ENCODE data around the gene ROR2.
A peak's percentile ranks its signal among the peaks of the same experiment; 100 is the strongest.

ROR2 gene

DNA sequence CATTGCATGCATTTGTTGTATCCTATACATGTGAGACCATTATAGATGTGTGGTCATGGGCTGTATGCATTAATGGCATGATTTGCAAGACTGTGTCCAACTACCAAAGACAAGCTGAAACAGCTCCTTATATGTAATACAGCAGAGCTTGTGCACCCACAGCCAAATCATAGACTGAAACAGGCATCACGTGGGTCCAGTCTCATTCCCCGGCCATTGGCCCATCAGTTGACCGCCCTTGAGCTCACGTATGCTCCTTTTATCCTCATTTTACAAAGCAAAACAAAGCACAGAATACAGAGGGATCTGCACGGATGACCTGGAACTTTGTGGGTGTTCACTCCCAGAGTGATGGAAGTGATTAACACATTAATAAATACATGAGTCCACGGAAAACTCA is 109.1 kb downstream of the ROR2 start:
- TF ChIP-seq, protein P1, sequence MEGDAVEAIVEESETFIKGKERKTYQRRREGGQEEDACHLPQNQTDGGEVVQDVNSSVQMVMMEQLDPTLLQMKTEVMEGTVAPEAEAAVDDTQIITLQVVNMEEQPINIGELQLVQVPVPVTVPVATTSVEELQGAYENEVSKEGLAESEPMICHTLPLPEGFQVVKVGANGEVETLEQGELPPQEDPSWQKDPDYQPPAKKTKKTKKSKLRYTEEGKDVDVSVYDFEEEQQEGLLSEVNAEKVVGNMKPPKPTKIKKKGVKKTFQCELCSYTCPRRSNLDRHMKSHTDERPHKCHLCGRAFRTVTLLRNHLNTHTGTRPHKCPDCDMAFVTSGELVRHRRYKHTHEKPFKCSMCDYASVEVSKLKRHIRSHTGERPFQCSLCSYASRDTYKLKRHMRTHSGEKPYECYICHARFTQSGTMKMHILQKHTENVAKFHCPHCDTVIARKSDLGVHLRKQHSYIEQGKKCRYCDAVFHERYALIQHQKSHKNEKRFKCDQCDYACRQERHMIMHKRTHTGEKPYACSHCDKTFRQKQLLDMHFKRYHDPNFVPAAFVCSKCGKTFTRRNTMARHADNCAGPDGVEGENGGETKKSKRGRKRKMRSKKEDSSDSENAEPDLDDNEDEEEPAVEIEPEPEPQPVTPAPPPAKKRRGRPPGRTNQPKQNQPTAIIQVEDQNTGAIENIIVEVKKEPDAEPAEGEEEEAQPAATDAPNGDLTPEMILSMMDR (IDR thresholded peaks at IDR 0.05; ENCODE audit: low read depth, low read length, missing control alignments) = no peak
- DNase-seq (ENCODE audit: low read depth) = no peak
- H3K4me3 ChIP-seq (ENCODE audit: low read depth, low read length) = no peak overlapping the region

DNA sequence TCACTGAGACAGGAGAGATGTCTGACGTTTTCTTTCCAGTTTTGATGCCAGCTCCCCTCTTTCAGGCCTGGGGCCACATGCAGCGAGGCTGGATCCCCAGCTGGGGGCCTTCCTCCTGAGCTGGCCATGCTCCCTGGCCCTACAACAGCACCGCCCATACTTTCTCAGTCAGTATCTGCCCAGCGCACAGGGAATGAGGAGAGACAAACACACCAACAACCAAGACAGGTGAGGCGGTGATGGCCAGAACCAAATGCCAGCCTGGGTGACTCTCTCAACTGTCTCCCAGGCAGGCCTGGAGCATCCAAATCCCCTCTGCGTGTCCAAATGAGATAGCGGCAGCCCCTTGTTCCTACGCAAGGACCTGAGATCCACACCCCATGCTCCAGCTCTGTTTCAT is 109.6 kb downstream of the ROR2 start:
- DNase-seq (ENCODE audit: low read depth) = no peak
- TF ChIP-seq, protein P1 (IDR thresholded peaks at IDR 0.05; ENCODE audit: low read depth, low read length, missing control alignments) = no peak
- H3K4me3 ChIP-seq (ENCODE audit: low read depth, low read length) = no peak overlapping the region

DNA sequence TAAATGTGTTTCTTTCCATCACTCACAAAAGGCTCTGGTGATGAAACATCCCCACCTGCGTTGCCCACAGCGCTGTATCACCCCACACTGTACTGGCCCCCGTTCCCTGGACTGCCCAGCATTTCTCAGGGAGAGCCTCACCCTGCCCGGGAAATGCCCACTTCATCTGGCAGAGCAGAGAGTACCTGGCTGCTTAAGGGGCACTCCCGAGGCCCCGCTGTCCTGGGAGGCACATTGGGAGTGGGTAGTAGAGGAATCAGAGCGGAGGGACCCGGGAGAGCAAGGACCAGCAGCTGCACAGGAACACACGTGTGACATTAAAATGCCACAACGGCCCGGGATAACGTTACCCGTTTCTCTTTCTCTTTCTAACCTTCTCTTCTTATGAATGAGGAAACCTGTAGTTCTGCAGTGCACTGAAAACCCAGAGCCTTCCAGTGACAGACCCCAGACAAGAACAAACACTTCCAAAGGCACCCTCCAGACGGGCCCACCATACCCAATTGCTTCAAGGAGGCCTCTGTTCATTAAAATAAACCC is 110.0 kb downstream of the ROR2 start:
- H3K4me3 ChIP-seq (ENCODE audit: low read depth, low read length) = peak overlapping the region; percentile 22
- DNase-seq (ENCODE audit: low read depth) = no peak
- TF ChIP-seq, protein P1 (IDR thresholded peaks at IDR 0.05; ENCODE audit: low read depth, low read length, missing control alignments) = no peak

DNA sequence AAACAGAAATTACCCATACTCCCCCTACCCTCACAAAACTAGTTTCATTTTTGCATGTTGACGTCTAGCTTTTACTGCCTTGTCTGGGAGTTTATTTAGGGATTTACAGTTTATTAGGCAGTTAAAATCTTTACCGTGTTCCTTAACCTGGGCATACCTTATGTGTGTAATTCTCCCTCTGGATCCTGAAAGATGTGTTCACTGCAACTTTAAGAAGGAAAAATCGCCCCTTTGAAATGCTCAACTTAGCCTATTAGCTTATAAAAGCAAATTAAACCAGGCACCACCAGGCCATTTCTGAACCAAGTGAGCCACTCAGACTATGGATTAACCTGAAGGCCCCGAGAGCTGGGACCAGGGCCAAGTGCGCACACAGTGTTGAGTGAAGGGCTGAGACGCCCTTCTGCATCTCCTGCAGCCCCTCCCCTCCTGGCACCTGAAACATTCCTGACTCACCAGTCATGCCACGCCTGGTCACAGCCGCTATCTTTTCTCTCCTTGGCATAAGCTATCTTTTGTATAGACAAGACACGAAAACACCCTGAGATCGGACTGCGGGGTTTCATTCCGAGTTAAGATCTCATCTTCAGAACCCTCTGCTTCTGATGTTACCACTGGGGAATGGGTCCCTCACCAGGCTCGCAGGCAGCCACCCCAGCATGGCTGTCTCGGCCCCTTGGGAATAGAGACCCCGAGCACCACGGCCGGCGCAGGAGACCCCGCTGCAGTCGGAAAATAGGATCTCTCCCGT is 111.9 kb downstream of the ROR2 start:
- H3K4me3 ChIP-seq (ENCODE audit: low read depth, low read length) = no peak overlapping the region
- TF ChIP-seq, protein P1 (IDR thresholded peaks at IDR 0.05; ENCODE audit: low read depth, low read length, missing control alignments) = no peak

DNA sequence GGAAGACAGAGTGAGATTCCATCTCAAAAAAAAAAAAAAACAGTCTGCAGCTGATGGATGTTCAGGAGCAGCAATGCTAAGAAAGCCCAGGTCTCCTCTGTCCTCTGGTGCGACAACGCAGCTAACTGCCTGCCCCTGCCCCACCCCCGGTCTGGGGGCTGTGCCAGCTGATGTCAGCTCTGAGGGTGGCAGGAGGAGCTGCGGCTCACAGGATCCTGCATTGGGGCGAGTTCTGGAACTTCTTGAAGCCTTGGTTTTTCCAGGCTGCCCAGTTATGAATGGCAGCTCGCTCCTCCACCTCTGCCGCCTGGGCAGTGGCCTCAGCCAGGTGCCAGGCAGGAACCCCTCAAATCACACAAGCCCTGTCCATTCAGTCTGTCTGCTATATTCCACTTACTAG is 113.5 kb downstream of the ROR2 start:
- DNase-seq (ENCODE audit: low read depth) = no peak
- H3K4me3 ChIP-seq (ENCODE audit: low read depth, low read length) = no peak overlapping the region
- TF ChIP-seq, protein P1 (IDR thresholded peaks at IDR 0.05; ENCODE audit: low read depth, low read length, missing control alignments) = no peak

More for the DNA sequence above, 111.9 kb downstream of the ROR2 start:
- no peak for DNase-seq (ENCODE audit: low read depth)

DNA sequence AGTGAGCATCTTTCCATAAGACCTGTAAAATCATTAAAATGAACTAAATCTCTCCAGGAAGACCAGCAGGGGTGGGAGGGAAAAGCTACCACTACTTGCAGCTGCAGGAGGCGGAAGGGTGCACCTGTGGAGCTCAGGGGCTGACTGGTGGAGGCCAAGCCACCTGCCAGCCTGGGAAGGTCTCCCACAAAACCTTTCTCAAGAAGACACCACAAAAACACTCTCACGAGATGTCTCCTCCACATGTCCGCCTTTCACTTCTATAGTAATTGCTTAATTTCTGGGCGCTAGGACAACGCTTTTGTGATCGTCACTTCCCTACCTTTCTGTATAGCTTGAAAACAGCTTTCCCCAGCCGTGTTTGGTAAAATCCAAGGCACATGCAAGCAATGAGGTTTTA is 114.4 kb downstream of the ROR2 start:
- TF ChIP-seq, protein P1 (IDR thresholded peaks at IDR 0.05; ENCODE audit: low read depth, low read length, missing control alignments) = no peak
- no peak for DNase-seq (ENCODE audit: low read depth)
- H3K4me3 ChIP-seq (ENCODE audit: low read depth, low read length) = no peak overlapping the region

DNA sequence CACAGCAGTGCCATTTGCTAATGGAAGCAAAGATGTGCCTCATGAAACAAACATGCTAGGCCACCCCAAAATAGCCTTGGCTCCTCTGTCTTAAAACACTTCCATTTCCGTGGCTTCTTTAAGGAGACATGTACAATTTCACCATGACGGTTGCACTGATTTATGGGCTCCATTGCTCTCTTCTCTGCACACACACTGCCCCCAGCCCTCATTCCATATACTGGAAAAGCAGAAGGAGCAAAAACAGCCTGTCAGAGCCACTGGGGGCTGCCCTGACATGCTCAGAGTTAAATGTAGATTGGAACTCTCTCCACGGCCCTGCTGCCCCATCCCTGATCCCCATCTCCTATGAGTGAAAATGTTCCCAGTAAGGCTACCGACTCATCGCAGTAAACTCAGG is 114.8 kb downstream of the ROR2 start:
- TF ChIP-seq, protein P1 (IDR thresholded peaks at IDR 0.05; ENCODE audit: low read depth, low read length, missing control alignments) = no peak
- no peak overlapping the region for H3K4me3 ChIP-seq (ENCODE audit: low read depth, low read length)
- no peak for DNase-seq (ENCODE audit: low read depth)

All from GM12864 (cell line).